Colon (tissue), 2 donors: ENCODE data around the gene GPR161.
"Not testable (repeated sequence)": the region's sequence is repeated elsewhere in the genome, so short reads cannot be mapped to it uniquely, and the experiment has no call there.

Experiments used
- FAIRE-seq: peaks from 2 replicates; lab custom pipeline; 2012; peaks lifted over from hg19 to GRCh38; lab: Jason Lieb, UNC
- donor health status: control.
- donor health status: control.

Gene GPR161

DNA sequence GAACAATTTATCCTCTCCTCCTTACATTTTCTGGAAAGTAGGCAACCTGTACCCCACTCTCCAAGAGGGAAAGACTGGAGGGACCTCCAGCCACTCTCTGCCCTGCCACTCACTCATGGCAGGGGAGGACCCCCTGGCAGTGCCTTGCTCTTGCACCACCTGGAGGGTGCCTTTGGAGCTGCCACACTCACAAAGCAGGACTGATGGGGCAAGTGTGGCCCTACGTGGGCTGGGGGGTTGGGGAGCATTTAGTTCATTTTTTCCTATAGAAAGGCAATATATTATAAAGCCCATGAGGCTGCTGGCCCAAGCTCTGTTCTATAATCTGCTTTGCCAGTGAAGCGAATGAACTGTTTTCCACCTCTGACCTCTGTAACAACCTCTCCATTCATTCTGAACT lies 50.3 kb downstream of the GPR161 start:
- no peak for FAIRE-seq

DNA sequence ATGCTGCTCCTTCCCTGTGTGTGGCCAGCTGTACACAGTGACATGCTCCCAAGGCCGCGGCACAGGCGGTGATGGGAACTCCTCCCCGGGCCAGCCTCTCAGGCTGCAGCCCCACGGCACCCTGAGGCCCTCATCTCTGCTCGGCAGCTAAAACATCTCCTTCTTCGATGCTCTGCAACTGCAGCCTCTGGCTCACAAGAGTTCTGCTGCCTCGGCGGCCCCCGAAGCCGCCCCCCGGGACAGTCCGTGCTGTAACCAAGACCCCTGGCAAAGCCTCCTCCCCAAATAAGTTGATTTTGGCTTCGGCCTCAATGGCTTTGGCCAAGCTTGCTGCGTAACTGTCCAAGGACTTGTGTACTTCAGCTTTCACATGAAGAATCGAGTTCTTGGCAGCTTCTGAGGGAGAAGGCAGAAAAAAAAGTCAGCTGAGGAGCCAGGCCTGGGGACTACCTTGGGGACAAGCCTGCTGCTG lies 51.3 kb downstream of the GPR161 start:
- no peak for FAIRE-seq

DNA sequence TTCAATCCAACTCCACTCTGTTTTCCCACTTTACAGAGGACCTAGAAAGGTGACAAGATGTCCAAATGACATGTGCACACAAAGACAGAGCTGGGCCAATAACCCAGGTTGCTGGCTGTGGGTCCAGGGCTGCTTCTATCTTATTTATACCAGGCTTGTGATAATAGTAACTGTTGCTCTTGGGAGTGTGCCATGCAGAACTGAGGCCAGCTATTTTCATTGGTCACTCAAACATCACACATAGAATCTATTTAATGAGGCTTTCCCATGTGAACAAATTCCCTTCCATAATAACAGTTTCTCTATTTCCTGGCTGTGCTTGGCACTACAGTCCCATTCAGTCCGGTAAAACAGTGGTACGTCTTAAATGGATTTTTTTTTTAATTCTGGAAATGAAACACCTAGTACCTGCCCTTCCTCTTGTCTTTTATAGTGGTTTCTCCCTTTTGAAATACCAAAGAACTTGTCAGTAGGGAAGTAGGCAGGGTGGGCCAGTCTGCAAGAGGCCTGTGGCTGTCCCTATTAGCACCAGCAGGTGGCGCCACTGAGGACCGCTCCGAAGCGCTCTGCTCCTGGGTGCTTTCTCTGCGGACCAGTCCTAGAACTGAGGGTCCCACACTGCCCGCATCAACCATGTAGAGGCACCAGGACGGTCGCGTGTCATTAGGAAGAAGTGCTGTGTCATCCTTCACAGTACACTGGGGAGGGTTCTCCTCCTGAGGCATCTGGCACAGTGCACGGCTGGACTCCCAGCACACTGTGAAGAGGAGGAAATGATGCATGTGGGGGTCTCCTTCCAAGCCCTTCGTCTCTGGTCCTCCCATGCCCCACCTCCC lies 52.1 kb downstream of the GPR161 start:
- no peak for FAIRE-seq

DNA sequence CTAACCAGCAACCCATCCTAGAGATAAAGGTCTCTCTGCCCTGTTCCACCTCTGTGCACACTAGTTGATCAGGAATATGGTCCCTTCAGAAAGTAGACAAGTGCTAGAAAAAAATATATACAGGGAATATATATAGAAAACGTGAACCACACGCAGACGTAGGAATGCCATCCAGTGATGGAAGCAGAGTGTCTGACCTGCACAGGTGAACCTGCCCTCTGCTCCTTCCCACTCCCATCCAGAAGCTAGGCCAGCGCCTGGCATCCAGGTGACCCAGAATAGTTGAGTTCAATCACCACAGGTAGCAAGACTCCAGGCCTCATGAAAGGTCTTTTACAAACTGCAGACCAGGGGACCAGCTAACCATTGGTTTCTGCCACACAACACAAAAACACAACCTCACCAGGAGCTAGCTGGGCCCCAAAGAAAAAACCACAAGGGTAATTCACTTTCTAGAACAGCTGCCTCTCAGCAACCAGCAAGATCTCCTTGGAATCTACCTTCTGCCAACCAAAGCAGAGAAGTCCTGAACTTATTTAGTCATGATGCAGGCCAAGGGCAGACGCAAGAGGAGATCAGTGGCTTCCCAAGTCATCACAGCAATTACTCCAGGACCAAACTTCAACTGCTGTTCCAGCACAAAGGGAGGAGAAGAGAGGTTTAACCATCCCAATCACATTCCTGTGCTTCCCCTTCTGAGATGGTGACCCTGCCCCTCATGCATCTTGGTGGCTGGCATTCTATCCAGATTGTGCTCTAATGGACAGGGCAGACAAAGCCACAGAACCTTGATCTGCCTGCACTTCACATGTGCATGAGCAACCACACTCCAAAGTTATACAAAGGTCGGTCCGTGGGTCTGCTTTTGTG lies 53.0 kb downstream of the GPR161 start:
- no peak for FAIRE-seq

DNA sequence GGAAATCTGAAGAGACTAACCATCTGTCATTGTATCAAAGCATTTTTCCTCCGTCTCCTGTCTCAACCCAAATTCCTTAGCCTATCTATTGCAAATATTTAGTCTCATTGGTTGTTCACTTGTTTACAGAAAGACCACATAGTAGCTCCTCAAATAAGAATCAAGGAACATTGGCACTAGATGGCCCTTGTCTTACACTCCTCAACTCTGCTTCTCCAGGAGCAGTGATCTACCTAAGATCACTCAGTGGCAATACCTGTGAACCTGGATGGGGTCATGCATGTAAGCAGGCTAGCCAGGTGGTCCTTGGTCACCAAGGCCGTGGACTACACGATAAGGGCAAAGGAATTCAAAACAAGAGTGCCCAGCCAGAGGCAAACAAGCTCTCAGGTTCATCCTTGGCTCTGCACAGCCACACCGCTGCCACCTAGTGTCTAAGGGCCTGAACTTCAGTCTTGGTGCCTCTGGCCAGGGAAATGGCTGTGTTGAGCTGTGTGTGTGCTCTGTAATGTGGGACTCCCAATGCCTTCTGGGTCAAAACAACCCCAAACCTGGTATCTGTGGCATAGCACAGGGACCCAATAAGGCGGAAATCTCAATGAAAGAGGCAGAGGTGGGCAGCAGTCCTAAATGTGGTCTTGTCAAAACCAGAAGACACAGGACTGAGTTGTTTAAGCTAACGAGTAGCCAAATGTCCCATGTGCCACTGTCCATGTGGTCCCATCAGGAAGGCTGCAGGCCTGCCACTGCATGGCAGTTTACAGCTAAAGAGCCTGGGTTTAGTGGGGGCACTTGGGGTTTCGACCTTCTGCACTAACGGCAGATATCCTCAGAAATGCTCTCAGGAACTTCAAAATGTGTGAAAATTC lies 54.5 kb downstream of the GPR161 start:
- no peak for FAIRE-seq

DNA sequence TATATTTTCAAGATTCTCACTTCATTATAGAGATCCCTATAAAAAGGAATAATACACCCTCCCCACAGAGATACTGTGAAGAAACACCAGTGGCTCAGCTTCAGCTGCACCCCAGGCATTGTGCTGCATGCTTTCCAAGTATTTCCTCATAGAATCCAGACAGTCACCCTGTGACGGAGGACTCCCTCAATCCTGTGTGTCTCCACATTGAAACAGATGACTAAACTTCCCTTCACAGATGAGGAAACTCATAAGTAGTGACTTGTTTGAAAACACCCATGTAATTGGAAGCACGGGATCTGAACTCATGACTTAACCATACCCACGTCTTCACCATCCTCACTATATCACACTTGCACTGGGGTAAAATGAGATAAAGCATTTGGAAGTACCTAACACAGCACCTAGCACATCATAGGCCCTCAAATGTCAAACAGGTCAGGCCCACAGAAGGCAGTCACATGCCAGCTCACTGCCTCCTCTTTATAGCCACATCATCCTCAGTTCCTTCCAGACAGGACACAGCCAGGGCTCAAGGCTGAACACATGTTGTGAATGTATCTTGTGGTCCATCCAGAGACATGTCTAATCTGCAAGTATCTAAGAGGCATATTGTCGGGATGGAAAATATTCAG lies 55.2 kb downstream of the GPR161 start:
- no peak for FAIRE-seq

DNA sequence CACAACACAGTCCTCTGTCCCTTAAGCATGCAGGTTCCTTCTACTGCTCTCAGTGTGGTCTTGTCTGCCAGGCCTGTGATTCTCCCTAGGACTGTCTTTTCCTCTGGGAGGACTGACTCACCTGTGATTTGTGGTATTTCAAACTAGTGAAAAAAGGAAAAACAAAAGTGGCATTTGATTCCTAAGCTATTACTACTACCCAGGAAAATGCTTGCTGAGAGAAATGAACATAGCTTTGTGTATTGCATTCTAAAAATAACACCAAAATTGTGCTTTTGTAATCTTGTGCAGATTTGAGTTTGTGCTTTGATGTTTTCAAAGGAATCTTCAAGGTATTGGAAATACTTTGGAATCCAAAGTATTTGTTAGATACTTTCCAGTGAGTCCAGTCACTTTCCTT lies 57.0 kb downstream of the GPR161 start:
- FAIRE-seq: no peak

DNA sequence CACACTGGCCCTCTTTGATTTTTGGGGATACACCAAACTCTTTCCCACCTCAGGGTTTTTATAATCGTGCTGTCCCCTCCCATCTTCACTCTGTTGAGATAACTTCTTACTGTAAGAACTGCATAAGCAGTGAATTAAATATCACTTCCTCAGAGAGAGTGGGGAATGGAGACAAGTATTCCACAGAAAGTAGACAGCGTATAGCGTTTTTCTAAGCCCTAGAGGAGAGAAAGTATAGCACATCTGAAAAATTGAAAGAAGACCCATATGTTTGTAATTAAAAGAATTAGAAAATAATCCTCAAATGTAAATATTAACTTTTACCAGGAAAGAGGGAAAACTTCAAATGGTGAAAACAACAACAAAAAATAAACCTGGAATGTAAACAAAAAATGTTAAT lies 67.3 kb downstream of the GPR161 start:
- no peak for FAIRE-seq

DNA sequence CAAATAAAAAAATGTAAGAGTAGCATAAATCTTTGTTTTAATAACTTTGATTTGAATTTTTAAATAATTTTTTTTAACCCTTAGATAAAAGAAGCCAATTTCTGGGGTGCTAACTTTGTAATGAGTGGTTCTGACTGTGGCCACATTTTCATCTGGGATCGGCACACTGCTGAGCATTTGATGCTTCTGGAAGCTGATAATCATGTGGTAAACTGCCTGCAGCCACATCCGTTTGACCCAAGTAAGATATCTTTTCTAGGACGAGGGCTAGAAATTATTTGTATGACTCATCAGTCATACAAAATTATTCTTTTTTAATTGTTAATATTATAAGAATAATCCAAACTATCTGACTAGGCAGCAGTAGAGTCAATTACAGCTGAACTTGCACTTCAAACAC lies 71.2 kb downstream of the GPR161 start:
- no peak for FAIRE-seq

DNA sequence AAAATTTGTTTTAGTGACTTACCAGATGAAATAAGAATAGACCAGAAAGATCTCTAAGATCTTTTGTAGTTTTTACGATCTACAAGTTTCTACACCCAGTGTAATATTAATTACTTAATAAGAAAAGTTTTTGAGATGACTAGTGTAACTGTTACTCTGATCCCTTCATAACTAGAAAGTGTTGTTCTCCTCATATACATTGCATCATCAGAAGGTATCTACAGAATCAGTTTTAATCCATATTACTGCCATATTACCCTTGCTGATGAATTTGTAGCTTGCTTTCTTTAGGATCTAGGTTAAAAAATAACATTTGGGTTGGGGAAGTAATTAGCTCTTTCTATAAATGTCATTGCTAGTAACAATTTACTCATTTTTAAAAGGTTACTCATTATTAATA lies 72.5 kb downstream of the GPR161 start:
- no peak for FAIRE-seq

DNA sequence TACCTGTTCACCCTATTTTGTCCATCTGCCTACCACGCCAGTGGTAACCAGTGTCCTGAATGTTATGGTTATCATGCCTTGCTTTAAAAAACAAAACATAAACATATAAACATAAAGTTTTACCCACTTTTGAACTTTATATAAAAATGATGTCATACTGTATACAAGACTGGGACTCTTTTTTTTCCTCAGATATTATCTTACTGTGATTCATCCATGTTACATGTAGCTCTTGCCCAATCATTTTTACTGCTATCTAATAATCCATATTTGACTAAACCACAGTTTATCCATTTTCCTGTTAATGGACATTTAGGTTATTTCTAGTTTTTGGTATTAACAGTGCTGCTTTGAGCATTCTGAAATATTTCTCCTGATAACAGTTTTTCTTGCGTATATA lies 78.8 kb downstream of the GPR161 start:
- FAIRE-seq: no peak

DNA sequence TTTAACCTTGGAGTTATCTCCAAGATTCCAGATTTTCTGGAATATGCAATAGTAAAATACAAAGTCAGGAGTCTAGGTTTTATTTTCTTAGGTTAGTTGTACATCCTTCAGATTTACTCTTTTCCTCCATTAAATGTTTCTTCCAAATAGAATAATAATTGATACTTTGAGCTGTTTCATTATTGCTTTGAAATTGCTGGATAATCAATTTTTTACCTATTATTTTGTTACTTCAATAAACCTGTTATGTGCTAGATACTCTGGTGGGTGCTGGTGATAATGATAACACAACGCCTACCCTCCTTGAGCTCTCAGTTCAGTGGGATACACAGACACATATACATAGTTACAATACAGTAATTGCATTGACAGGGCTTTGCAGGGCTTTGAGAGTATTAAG lies 79.4 kb downstream of the GPR161 start:
- no peak for FAIRE-seq

DNA sequence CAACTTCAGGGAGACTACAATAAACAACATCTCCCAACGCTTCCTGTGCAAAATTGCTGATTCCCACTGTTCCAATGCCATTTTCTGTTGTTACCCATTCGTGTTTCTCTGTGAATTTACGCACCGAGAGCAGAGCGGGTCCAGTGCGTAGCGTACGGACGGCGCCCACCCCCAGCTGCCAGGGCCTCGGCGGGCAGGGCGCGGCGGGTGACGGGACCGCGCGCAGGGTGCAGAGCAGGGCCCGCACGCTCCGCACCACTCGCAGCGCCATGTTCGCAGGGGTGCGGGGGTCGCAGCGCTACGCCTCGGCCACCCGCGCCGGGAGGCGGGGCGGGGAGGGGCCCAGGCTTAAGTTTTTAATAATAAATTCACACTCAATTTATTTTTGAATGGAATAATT lies 80.6 kb downstream of the GPR161 start:
- not testable (repeated sequence) for FAIRE-seq

DNA sequence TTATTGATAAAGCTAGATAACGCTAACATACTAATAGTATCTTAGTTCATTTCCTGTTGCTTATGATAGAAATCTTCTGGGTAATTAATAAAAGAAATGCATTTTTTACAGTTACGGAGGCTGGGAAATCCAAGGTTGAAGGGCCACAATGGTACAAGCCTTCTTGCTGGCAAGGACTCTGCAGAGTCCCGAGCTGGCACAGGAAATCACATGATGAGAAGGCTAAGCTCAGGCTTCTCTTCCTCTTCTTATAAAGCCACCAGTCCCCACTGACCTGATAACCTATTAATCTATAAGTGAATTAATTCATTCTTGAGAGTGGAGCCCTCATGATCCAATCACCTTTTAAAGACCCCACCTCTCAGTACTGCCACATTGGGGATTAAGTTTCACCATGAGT lies 82.6 kb downstream of the GPR161 start:
- no peak for FAIRE-seq

DNA sequence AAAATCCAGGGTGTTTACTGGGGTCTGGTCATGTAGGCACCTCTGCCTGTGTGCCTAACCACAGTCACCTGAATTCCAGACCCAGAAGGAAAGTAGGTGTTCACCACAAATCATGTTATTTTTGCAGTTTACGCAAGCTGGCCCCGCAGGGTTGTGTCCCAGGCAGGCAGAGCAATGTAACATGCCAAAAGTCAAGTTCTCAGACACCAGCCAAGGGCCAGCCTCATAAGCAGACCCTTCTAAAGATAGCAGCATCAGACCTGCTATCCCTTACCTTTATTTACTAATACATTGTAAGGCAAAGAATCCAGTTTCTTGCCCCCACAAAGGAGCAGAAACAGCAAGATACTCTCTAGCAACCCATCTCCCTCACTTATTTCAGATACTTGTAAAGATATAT lies 83.0 kb downstream of the GPR161 start:
- no peak for FAIRE-seq

DNA sequence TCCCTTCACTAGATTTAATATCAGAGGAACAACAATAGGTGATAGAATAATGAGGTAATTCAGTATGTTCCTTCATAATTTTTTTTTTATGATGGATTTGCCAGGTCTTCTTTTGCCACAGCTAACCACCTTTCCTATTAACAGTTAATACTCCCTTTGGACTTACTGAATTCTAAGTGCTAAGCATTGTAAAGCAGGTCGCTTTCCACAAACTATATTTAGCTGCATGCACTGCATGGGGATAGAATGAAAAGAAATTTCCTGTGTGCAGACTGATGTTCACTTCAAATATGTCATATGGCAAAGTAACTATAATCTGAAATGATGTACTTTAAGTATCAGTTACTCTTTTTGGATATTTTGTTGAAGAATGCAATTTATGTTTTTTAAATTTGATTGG lies 85.8 kb downstream of the GPR161 start:
- FAIRE-seq: no peak

DNA sequence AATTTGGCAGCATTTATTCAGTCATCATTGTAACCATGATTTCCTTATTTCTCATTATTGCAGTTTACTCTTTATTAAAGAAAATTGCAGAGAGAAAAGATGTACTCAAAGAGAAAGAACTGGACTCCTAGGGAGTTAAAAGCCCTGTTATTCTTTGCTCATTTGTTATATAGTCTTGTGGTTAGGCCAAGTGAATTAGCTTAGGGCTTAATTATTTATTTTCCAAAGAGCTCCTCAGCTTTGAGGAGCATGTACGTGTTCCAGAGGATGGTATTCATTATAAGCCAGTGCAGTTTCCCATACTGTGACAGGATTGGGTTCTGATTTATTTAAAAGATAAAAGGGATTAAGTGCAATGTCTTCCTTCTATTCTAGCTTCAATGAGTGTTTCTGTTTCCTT lies 86.4 kb downstream of the GPR161 start:
- no peak for FAIRE-seq

DNA sequence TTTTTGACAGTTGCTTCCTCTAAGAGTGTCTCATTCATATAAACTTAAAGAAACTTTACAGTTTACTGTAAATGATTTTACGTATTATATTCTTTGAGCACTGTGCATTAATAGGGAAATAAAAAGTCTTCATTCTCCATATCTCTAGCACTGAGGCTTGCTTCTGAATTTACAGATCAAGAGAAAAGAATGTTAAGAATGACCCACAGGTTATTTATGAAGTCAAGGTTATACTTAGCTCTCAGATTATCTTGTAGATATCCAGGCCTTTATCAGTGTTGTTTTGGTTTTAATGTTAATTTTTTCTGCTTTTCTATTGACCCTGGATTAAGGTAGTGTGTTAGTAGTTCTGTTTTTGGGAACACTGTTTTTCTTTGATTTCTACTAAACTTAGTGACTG lies 91.4 kb downstream of the GPR161 start:
- FAIRE-seq: no peak

DNA sequence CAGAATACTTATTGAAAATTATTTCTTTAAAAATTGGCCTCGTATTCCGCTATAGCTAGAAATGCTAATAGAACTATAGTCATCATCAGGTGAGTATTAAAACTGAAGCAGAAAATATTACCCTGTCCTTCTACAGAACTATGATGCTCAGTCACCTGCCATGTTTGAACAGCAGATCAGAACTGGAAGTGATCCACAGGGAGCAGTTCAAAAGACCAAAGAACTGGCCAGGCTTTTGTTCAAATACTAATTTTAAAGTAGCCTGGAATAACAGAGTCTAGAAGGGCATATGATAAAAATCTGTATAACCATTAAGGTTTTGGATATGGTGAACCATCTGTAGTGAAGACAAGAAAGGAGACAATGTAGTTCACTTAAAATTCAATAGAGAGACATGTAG lies 94.4 kb downstream of the GPR161 start:
- FAIRE-seq: no peak

DNA sequence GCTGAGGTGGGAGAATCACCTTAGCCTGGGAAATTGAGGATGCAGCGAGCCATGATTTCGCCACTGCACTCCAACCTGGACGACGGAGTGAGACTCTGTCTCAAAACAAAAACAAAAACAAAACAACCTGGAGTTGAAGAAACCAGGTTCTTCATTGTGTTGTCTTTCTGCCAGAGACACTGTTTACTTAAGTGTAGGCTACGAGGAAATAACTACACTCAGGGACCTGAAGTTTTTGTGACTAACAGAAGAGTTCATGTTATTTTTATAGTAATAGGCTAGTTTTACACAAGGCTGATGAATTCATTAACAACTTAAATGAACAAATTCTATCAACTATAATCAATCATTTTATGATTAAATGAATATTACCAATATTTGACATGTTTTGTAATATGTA lies 101.4 kb downstream of the GPR161 start:
- no peak for FAIRE-seq

DNA sequence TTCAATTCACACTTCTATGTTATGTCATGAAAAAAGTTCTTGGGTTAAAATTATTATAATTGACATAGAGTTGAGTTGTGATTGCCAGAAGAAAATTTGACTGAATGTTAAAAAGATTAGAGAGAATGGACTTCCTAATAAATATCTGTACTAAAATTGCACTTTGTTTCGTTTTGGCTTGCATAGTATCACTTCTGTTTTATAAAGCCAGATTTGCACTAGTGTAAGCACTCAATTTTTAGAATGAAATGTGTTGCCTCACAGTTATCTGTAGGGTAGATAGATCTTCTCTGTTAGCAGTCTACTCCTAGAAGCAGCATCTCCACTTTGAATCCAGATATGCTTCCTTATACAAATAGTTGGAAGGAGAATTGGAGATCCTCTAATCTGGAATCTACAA lies 104.7 kb downstream of the GPR161 start:
- FAIRE-seq: no peak

DNA sequence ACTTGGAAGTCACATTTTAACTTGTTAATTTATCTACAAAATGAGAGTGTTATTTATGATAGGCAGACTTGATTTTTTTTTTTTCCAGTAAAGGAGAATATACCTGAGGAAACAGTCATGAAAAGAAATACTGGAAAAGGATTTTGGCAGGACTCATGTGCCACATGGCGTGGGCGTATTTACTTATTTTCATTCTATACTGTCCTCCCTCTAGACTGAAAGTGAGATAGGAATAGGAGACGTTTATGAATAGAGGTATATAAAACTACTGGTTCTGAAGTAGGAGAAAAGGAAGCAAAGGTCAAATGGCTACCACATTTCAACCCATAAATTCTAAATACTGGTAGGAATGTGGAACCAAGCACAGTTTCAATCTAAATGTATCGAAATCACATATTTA lies 105.1 kb downstream of the GPR161 start:
- FAIRE-seq: no peak
